A673 (cell line): ENCODE measurements around the gene RBM12.

ENCODE experiments used
- CTCF ChIP-seq: fragments of 300-800, 200-600 bp; sonication (generic); conservative IDR thresholded peaks from 2 replicates; pipeline ENCODE4 v1.5.1; 2017; ENCODE audit warnings: low read depth, mild to moderate bottlenecking, antibody characterized with exemption, low read length, moderate library complexity, mixed read lengths
- EZH2 ChIP-seq: fragments of 200-600 bp; sonication (generic); IDR thresholded peaks from 2 replicates; pipeline ENCODE4 v1.6.1; 2017; ENCODE audit warnings: borderline replicate concordance, low read depth, mild to moderate bottlenecking, mixed read lengths, antibody characterized with exemption, low read length; ENCODE audit not compliant: poor library complexity, severe bottlenecking

- TF ChIP-seq CTCF (no peak), EZH2 (no peak)
These were observed 10.2 kb upstream of the RBM12 start for GRCh38 chr20:35674921-35675320.
